DOHH2 (cell line): Measurements from ENCODE around the gene TMTC2.

ENCODE experiments used
- CTCF ChIP-seq: fragments of 200-600 bp; sonication (generic); IDR thresholded peaks from one replicate; pipeline ENCODE4 v1.5.1; 2014; ENCODE audit warnings: antibody characterized with exemption, mild to moderate bottlenecking, low read depth, low read length; ENCODE audit not compliant: poor library complexity, severe bottlenecking
- EZH2phosphoT487 ChIP-seq: fragments of 200-600 bp; sonication (generic); IDR thresholded peaks from 2 replicates; pipeline ENCODE4 v1.6.1; 2017; ENCODE audit warnings: borderline replicate concordance, mild to moderate bottlenecking, antibody characterized with exemption, low read length, moderate library complexity, mixed read lengths

- TF ChIP-seq CTCF (no peak), EZH2phosphoT487 (no peak)
Observed at GRCh38 chr12:82690006-82690405, 3.3 kb downstream of the TMTC2 start.
